ENCODE measurements around the gene HMGXB3. TPM values are rescaled to one million over a fixed set of nuclear protein-coding genes. Genes with fewer than 3 reads are reported as not detected.
A peak's percentile ranks its signal among the peaks of the same experiment; 100 is the strongest.

The HMGXB3 gene
- total and polyA plus RNA-seq, 2 of the 13 experiments (the other 11 are each of a cell fraction or from before 2014, with no cell fraction given): 18.8 to 23.8 TPM

DNA sequence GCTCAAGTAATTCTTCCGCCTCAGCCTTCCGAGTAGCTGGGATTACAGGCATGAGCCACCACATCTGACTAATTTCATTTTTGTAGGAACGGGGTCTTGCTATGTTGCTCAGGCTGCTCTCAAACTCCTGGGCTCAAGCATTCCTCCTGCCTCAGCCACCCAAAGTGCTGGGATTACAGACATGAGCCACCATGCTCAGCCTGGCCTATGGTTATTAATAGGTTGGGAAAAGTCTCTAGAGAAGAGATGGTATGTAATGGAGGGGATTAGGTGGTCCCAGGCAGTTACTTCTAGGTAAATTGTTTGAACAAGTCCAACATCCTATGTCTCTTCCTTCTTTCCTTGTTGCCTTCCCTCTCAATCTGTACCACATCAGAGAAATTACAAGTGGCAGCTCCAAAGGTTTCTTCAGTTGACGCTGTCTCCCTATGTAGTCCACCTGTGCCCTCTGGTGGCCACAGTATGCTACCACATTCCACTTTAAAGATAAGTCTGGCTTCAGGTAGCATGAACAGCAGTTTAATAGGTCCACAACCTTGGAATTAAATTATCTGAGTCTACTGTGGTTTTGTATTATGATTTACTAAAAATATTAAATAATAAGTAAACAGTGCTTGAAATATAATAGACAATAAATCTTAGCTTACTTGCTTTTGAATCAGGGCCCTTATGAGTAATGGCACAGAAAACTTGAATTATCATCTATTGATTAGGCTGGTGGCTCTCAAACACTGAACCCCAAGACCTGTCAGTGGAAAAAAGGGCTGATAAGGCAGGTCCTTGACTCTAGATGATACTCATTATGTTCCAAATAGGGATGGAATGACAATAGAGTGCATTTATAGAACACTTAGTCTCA is 9.8 kb upstream of the HMGXB3 start (continued):
- no peak for TF ChIP-seq CCDC6 (CRISPR knock-in tag; IDR thresholded peaks at IDR 0.05)
- no peak for TF ChIP-seq ZNF33B (CRISPR knock-in tag; IDR thresholded peaks at IDR 0.05)
- TF ChIP-seq, protein P1, sequence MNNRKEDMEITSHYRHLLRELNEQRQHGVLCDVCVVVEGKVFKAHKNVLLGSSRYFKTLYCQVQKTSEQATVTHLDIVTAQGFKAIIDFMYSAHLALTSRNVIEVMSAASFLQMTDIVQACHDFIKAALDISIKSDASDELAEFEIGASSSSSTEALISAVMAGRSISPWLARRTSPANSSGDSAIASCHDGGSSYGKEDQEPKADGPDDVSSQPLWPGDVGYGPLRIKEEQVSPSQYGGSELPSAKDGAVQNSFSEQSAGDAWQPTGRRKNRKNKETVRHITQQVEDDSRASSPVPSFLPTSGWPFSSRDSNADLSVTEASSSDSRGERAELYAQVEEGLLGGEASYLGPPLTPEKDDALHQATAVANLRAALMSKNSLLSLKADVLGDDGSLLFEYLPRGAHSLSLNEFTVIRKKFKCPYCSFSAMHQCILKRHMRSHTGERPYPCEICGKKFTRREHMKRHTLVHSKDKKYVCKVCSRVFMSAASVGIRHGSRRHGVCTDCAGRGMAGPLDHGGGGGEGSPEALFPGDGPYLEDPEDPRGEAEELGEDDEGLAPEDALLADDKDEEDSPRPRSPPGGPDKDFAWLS (CRISPR knock-in tag; IDR thresholded peaks at IDR 0.05; ENCODE audit: borderline replicate concordance): no peak
- no peak for TF ChIP-seq FOXC1 (CRISPR knock-in tag; IDR thresholded peaks at IDR 0.05; ENCODE audit: borderline replicate concordance)
- no peak for TF ChIP-seq TBX3 (IDR thresholded peaks at IDR 0.05; ENCODE audit: borderline replicate concordance)
- no peak for TF ChIP-seq NFYC (CRISPR knock-in tag; IDR thresholded peaks at IDR 0.05)
- TF ChIP-seq SSRP1 (CRISPR knock-in tag; IDR thresholded peaks at IDR 0.05): no peak
- TF ChIP-seq REL (CRISPR knock-in tag; conservative IDR thresholded peaks at IDR 0.05): no peak
- no peak for TF ChIP-seq NFE2L1 (CRISPR knock-in tag; IDR thresholded peaks at IDR 0.05; ENCODE audit: borderline replicate concordance)
- no peak for TF ChIP-seq FOXO1 (CRISPR knock-in tag; IDR thresholded peaks at IDR 0.05)
- 0 out of 2 replicates have a peak, but pooled peaks have one; percentile 26 for TF ChIP-seq GATAD2A (CRISPR knock-in tag; IDR thresholded peaks at IDR 0.05)
- TF ChIP-seq, protein P2, sequence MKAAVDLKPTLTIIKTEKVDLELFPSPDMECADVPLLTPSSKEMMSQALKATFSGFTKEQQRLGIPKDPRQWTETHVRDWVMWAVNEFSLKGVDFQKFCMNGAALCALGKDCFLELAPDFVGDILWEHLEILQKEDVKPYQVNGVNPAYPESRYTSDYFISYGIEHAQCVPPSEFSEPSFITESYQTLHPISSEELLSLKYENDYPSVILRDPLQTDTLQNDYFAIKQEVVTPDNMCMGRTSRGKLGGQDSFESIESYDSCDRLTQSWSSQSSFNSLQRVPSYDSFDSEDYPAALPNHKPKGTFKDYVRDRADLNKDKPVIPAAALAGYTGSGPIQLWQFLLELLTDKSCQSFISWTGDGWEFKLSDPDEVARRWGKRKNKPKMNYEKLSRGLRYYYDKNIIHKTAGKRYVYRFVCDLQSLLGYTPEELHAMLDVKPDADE (CRISPR knock-in tag; IDR thresholded peaks at IDR 0.05): no peak
- TF ChIP-seq MED1 (CRISPR knock-in tag; IDR thresholded peaks at IDR 0.05): no peak
- TF ChIP-seq ZNF670 (CRISPR knock-in tag; IDR thresholded peaks at IDR 0.05; ENCODE audit: borderline replicate concordance): no peak
- TF ChIP-seq RFX5 (IDR thresholded peaks at IDR 0.05; ENCODE audit: low read depth, low read length): no peak
- TF ChIP-seq, protein P3, sequence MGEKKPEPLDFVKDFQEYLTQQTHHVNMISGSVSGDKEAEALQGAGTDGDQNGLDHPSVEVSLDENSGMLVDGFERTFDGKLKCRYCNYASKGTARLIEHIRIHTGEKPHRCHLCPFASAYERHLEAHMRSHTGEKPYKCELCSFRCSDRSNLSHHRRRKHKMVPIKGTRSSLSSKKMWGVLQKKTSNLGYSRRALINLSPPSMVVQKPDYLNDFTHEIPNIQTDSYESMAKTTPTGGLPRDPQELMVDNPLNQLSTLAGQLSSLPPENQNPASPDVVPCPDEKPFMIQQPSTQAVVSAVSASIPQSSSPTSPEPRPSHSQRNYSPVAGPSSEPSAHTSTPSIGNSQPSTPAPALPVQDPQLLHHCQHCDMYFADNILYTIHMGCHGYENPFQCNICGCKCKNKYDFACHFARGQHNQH (CRISPR knock-in tag; IDR thresholded peaks at IDR 0.05): no peak
- TF ChIP-seq, protein P4, sequence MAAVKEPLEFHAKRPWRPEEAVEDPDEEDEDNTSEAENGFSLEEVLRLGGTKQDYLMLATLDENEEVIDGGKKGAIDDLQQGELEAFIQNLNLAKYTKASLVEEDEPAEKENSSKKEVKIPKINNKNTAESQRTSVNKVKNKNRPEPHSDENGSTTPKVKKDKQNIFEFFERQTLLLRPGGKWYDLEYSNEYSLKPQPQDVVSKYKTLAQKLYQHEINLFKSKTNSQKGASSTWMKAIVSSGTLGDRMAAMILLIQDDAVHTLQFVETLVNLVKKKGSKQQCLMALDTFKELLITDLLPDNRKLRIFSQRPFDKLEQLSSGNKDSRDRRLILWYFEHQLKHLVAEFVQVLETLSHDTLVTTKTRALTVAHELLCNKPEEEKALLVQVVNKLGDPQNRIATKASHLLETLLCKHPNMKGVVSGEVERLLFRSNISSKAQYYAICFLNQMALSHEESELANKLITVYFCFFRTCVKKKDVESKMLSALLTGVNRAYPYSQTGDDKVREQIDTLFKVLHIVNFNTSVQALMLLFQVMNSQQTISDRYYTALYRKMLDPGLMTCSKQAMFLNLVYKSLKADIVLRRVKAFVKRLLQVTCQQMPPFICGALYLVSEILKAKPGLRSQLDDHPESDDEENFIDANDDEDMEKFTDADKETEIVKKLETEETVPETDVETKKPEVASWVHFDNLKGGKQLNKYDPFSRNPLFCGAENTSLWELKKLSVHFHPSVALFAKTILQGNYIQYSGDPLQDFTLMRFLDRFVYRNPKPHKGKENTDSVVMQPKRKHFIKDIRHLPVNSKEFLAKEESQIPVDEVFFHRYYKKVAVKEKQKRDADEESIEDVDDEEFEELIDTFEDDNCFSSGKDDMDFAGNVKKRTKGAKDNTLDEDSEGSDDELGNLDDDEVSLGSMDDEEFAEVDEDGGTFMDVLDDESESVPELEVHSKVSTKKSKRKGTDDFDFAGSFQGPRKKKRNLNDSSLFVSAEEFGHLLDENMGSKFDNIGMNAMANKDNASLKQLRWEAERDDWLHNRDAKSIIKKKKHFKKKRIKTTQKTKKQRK (IDR thresholded peaks at IDR 0.05; ENCODE audit: low read length): no peak
- TF ChIP-seq SMC3 (IDR thresholded peaks at IDR 0.05; ENCODE audit: low read length): peak; percentile 96
- TF ChIP-seq KLF9 (CRISPR knock-in tag; IDR thresholded peaks at IDR 0.05; ENCODE audit: low read depth): 0 out of 2 replicates have a peak, but pooled peaks have one; percentile 35
- TF ChIP-seq, protein P5, sequence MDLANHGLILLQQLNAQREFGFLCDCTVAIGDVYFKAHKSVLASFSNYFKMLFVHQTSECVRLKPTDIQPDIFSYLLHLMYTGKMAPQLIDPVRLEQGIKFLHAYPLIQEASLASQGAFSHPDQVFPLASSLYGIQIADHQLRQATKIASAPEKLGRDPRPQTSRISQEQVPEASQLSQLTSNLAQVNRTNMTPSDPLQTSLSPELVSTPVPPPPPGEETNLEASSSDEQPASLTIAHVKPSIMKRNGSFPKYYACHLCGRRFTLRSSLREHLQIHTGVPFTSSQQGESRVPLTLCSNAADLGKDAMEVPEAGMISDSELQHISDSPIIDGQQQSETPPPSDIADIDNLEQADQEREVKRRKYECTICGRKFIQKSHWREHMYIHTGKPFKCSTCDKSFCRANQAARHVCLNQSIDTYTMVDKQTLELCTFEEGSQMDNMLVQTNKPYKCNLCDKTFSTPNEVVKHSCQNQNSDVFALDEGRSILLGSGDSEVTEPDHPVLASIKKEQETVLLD (CRISPR knock-in tag; IDR thresholded peaks at IDR 0.05; ENCODE audit: low read depth): no peak
